ENCODE results near the gene KRTAP5-10.
"Not testable (repeated sequence)": the region's sequence is repeated elsewhere in the genome, so short reads cannot be mapped to it uniquely, and the experiment has no call there.

Gene KRTAP5-10

GRCh38 chr11:71565263-71565662 is at the start of gene KRTAP5-10:
Gene KRTAP5-10 (plus strand): TSS chr11:71565563. CDS start chr11:71565588, 25 bp downstream.
- DNase-seq (ENCODE audit: low read depth, low spot score), result no peak

DNA sequence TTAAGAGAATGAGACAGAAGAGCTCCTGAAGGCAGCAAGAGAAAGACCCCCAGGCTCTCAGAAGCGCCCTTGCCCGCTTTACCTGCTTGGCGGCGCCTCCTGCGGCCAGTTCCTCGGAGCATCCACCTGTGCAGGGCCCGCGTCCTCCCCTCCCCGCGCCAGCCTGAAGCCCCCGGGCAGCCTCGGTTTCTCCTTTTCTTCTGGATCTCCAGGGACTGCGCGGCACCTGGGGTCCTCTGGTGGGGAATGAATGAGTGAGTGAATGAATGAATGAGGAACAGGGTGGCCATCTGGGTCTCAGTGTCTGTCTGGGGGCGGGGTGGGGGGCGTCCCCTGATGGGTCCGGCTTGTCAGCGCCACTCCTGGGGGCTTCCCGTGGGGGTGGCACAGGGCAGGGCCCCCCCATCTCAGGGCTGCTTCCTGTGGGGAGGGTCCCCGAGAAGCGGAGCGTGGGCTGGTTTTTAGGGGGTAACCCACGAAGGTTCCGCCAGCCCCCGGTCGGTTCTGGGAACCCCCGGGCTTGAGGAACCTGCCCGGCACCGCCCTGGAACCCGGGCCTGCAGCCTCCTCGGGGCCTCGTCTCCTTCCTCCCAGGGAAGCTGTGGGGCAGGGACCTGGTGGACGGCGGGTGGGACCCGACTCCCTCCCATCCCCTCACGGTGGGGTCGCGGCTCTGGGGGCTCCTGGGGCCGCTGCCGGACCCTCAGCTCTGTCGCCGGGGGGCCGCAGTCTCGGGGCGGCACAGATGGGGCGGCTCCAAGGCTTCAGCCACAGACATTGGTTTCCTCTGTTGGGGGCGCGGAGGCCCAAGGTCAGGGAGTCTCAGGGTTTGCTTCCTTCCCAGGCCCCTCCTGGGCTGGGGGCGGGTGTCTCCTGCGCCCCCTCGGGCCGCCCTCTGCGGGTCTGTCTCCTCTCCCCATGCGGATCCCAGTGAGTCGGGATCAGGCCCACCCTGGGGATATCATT is 46.6 kb upstream of the KRTAP5-10 start:
- DNase-seq (ENCODE audit: low read depth, low spot score), result no peak

DNA sequence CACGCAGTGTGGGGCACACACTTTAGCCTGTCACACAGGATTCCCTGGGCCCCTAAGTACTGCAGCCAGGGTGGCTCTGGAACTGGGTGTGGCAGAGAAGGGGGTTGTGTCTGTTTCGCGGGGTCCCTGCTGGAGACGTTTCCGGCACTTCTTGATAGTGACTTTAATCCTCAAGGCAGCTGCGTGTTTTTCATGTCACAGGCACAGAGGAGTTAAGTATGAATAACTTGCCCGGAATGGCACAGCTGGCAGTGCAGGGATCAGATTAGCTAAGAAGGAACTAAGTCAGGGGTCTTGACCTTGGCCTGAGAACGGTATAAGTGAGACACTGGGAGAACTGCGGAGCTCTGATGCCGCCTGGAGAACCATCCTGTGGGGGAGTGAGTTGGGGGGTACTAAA is 45.8 kb upstream of the KRTAP5-10 start:
- DNase-seq (ENCODE audit: low read depth, low spot score), result no peak

- no peak for DNase-seq (ENCODE audit: low read depth, low spot score)
These were observed 40.0 kb upstream of the KRTAP5-10 start for GRCh38 chr11:71525188-71525937.

- no peak for DNase-seq (ENCODE audit: low read depth, low spot score)
These were observed 39.3 kb upstream of the KRTAP5-10 start for GRCh38 chr11:71525938-71526495.

GRCh38 chr11:71526796-71527575 is 38.4 kb upstream of the KRTAP5-10 start, which contains the start of gene KRTAP5-7:
Gene KRTAP5-7 (plus strand): TSS chr11:71527267. CDS start chr11:71527301, 34 bp downstream.
- DNase-seq (ENCODE audit: low read depth, low spot score), result not testable (repeated sequence)

DNA sequence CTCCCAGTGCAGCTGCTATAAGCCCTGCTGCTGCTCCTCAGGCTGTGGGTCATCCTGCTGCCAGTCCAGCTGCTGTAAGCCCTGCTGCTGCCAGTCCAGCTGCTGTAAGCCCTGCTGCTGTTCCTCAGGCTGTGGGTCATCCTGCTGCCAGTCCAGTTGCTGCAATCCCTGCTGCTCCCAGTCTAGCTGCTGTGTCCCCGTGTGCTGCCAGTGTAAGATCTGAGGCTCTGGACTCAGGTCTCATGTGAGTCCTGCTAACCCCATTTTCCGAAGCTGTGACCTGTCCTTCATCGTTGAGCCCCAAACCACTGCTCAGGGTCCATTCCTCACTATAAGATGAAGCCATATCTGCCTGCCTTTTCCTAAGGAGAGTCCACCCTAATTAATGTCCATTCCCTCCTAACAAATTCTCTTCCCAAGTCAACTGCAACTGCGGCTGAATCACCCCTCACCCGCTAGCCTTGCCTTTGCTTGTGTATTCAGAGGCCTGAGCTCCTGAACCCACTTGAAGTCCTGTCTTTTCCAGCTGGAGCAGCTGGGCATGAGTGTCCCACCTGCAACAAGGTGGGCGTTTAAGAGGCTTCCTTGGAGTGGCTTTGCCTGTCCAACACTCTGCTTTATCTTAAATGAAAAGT is 37.7 kb upstream of the KRTAP5-10 start:
- DNase-seq (ENCODE audit: low read depth, low spot score), result no peak

DNA sequence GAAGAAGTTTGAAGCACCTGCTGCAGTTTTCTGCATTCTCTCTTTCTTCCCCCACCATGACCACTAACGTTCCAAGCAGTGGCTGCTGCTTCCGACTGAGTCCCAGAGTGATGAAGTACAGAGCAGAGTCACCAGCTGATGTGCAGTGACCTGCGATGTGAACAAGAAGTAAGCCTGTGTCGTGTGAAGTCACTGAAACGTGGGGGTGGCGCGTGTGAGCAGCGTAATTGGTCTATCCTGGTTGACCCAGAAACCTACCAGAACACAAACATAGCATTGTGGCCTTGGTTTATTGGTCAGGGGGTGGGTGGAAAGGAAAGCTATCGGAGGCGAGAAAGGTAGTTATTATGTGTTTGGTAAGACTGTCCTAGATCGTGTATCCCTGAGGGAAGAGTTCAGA is 34.8 kb upstream of the KRTAP5-10 start:
- no peak for DNase-seq (ENCODE audit: low read depth, low spot score)

DNA sequence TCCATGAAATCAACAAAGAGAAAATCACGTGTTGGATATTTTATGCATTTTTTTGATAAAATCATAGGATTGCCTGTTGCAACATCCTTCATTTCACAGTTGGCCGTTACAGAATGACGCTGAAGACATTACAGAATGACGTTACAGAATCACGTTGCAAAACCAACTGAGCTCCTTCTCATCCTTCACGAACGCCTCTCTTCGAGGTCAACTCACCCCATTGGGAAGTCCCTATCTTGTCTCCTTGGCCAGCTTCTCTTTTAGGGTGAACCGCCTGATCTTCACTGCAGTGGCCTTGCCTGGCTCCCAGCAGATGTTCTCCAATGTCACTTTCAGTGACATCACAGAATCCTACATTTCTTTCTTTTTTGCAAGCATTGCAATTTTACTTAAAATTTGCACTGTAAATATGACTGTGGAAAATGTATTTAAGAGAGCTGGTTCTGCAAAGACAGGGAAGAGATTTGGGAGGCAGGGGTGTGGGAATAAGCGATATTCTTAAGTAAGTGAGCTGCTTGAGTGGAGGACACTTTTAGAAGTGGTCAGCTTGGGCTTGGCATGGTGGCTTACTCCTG is 33.2 kb upstream of the KRTAP5-10 start:
- no peak for DNase-seq (ENCODE audit: low read depth, low spot score)

- not testable (repeated sequence) for DNase-seq (ENCODE audit: low read depth, low spot score)
These were observed 30.4 kb upstream of the KRTAP5-10 start for GRCh38 chr11:71534711-71535608.

DNA sequence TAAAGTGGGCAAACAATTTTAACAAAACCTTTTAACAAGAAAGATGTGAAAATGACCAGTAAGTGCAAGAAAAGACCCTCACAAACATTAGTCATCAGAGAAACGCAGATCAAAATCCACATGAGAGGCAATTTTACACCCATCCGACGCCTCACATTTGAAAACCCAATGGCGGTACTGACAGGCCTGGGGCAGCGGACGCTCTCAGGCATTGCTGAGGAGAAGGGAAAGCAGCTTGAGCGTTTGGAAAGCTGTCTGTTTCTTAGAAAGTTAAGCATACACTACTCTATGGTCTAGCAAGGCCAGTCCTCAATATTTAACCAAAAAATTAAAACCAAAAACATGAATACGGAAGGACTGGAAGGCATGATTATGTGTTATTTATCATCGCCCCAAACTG is 29.5 kb upstream of the KRTAP5-10 start:
- DNase-seq (ENCODE audit: low read depth, low spot score), result no peak

DNA sequence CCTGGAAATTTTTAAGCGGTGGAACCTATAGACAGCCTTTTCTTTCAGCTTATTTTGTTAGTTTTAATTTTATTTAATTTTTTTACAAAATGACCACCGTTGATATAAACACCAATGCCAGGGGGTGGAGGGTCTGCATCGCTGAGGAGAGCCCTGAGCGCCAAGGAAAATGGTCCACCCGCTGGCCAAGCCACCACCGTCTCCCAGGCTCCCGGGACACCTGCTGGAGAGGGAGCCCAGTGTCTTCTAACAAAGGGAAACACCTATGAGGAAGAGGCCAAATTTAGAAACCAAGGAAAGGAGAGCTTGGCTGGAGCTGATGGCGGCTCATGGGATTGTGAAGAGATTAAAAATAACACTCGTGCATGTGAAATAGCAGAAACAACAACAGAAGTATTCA is 27.8 kb upstream of the KRTAP5-10 start:
- no peak for DNase-seq (ENCODE audit: low read depth, low spot score)

- not testable (repeated sequence) for DNase-seq (ENCODE audit: low read depth, low spot score)
These were observed 27.2 kb upstream of the KRTAP5-10 start, which contains the start of gene KRTAP5-8 for GRCh38 chr11:71537977-71538665. Gene KRTAP5-8 (plus strand): TSS chr11:71538025. CDS start chr11:71538056, 31 bp downstream.

DNA sequence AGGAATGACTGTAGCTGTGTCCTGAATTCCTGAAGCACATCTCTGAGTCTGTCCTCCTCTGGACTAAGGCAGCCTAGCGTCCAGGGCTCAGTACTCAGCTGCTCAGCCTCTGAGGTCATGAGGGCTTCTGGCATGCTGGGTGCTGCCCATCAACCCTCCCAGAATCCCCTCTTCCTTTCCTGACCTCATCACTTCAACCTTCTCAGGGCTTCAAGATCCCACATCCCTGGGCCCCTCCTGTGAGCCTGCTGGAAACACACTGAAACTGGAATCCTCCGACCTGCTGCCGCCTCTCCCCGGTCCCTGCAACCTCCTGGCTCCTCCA is 26.7 kb upstream of the KRTAP5-10 start:
- no peak for DNase-seq (ENCODE audit: low read depth, low spot score)

DNA sequence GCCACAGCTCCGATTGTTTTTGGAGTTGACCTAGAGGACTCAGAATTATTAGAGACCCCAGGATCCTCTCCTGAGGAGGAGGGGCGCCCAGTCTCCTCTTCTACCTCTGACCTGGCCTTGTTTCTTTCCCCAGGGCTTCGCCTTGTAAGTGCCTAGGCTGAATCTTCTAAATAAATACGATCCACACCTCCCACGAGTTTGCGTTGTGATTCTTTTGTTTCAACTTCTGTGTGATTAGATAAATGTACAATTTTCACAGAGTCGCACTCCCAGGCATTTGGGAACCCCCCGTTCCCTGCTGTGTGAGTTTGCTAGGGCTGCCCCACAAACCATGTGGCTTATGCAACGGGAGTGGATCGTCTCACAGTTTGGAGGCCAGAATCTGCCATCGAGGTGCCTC is 26.3 kb upstream of the KRTAP5-10 start:
- no peak for DNase-seq (ENCODE audit: low read depth, low spot score)

GRCh38 chr11:71539971-71540370 is 25.4 kb upstream of the KRTAP5-10 start:
- DNase-seq (ENCODE audit: low read depth, low spot score), result not testable (repeated sequence)

GRCh38 chr11:71540521-71541304 is 24.6 kb upstream of the KRTAP5-10 start:
- DNase-seq (ENCODE audit: low read depth, low spot score), result not testable (repeated sequence)

- DNase-seq (ENCODE audit: low read depth, low spot score), result no peak
These were observed 23.0 kb upstream of the KRTAP5-10 start for GRCh38 chr11:71542382-71542781.
